HG03378 (cell line): ENCODE results near the gene SLC6A5.
"Not testable (repeated sequence)": the region's sequence is repeated elsewhere in the genome, so short reads cannot be mapped to it uniquely, and the experiment has no call there.

Experiments used
- ATAC-seq: cut with Tn5 transposase; IDR thresholded peaks from one replicate; pipeline ENCODE4 v1.9.1; 2021; ENCODE audit warnings: mild to moderate bottlenecking, moderate library complexity; ENCODE audit not compliant: unreplicated experiment

The SLC6A5 gene

DNA sequence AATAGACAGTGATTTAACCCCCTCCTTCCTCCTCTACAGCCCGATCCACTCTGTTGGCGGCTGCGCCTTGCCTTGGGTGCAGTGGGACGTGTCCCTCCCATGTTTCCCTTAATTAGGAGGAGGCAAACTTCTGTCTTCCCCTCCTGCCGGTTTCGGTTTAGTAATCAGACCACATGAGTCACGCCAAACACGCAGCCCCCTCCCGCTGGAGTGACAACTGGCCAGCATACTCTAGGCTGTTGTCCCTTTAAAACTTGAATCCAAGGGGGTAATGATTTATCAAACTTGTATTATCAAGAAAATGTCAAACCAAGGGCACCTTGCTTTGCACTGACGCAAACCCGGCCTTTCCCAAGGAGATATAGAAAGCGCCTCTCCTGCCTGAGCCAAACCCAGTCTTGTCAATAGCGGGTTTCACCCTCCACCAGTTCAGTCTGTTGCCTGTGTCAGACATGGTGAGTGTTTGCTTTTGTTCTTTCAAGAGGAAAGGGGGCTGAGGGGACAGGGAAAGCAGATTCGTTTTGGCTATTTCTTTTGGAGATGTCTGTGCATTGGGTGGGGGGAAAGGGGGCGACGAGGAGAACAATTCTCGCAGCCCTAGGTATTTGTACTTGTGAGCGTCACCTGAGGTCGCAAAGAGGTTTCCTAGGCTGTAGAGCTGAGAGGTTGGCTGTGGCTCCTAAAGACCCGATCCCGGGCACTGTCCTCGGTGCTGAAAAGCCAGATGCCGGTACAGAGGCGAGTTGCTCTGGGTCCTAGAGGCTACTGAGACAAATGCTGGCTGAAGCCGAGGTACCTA is at the start of gene SLC6A5:
TSS of gene SLC6A5 (plus strand) at position 388 of the 799 bp plus-strand sequence. CDS start at position 453, 65 bp downstream.
- no peak for ATAC-seq

GRCh38 chr11:20551096-20551495 is 48.3 kb upstream of the SLC6A5 start:
- ATAC-seq, result no peak

GRCh38 chr11:20555783-20556182 is 43.6 kb upstream of the SLC6A5 start:
- no peak for ATAC-seq

GRCh38 chr11:20556396-20556795 is 43.0 kb upstream of the SLC6A5 start:
- not testable (repeated sequence) for ATAC-seq

DNA sequence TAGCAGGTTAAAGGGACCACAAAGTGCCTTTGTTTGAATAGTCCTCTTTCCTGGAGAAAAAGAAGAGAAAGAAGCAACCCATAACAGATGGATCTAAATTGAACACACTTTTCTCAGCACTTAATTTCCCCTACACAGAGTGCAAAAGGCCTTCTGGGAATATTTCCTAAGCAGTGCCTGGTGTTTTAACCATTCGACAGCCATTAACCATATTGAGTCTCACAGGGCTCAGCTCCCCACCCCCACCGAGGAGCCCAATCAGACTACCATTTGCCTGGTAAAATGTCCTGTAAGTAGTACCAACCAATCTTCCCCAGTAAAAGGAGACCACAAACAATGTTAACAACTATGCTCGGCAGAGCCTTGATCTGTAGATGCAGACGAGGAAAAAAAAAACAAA is 40.7 kb upstream of the SLC6A5 start:
- ATAC-seq, result no peak

- no peak for ATAC-seq
Observed at GRCh38 chr11:20559523-20560300, 39.7 kb upstream of the SLC6A5 start.

DNA sequence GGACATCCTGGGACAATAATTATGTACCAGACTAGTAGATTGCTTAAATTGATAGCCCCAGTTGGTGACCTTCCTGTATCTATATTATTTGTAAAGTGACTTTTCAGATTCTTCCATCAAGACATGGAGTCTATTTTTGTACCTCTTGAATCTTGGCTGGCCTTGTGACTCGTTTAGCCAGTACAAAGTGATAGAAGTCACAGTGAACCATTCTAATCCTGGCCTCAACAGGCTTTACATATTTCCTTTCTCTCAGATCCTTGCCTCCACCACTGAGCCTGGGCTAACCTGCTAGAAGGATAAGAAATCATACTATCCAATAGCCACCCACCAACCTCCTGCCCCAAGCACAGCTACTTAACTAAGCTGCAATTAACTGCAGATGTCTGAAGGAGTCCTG is 37.5 kb upstream of the SLC6A5 start:
- ATAC-seq, result no peak

GRCh38 chr11:20563866-20564265 is 35.5 kb upstream of the SLC6A5 start:
- ATAC-seq, result no peak

DNA sequence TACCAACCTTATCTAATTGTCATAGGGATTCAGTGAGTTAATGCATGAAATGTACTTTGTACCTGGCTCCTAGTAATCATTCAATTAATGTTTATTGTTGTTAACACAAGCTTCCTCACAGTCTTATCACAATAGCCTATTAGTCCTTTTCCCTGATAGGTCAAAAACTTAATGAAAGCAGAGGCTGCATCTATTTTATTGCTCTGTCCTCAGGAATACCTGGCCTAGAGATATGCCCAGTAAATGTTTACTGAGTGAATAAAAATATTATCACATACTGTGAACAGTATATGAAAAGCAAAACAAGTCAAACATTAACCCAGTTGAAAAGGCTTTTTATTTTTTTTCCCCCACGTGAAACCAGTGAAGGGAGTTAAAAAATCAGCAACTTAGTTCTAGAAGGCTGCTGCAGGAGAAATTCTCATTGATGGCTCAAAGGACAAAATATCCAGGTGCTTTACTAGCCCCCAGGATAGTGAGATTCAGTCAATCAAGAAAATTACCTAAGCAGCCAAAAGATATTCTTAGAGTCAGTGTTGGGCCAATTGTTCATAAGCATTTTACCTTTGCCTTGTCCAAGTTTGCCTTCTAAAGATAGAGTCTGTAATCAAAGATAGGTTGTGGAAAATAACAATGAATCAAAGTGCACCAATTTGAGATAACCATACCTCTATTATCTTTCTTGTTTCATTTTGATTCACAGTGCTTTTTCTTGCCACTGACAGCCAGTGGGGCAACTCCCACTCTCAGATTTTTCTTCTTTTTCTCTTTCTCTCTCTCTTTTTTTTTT is 34.4 kb upstream of the SLC6A5 start:
- no peak for ATAC-seq

DNA sequence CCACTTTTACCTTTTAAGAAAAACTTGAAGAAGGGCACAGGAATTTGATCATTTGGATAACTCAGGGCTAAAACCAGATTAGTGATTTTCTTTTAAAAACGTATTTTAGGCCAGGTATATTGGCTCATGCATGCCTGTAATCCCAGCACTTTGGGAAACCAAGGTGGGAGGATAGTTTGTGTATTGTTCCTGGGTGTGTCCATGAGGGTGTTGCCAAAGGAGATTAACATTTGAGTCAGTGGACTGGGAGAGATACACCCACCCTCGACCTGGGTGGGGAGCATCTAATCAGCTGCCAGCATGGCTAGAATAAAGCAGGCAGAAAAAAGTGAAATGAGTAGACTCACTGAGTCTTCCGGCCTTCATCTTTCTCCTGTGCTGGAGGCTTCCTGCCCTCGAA is 33.3 kb upstream of the SLC6A5 start:
- ATAC-seq, result not testable (repeated sequence)

GRCh38 chr11:20566591-20567434 is 32.6 kb upstream of the SLC6A5 start:
- ATAC-seq, result no peak

- not testable (repeated sequence) for ATAC-seq
Observed at GRCh38 chr11:20579725-20580124, 19.7 kb upstream of the SLC6A5 start.

DNA sequence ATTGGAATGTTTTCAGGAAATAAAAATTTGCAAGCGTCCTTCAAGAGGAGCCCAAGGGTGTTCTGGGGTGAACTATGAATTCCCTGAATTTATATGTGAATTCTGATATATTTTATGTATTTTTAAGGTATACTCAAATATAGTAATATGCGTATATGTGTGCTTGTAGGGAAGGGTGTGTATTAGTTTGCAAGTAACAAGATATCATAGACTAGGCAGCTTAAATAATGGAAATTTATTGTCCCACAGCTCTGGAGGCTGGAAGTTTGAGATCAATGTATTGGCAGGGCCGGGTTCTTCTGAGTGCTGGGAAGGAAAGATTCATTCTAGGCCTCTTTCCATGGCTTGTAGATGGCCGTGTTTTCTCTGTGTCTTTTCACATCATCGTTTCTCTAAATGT is 16.2 kb upstream of the SLC6A5 start:
- ATAC-seq, result no peak

- no peak for ATAC-seq
Observed at GRCh38 chr11:20584093-20584774, 15.2 kb upstream of the SLC6A5 start.

GRCh38 chr11:20589796-20590195 is 9.6 kb upstream of the SLC6A5 start:
- no peak for ATAC-seq

GRCh38 chr11:20590381-20590780 is 9.0 kb upstream of the SLC6A5 start:
- ATAC-seq, result no peak

DNA sequence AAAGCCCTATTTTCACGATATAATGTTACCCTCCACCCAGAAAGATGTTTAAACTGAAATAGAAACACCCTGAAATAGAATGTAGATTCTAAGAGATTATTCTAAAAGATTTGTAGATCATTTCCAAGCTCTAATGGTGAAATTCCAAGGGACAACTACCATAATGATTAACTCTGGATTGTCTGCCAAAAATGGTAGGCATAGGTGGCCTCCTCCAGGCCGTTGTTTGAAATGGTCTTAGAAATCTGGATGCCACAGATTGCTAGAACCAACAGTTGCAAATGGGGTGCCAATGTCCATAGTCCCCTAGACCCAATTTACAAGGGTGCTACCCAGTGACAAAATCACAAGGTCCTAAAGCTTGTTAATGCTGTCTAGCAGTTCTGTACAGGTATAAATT is 6.7 kb upstream of the SLC6A5 start:
- no peak for ATAC-seq

GRCh38 chr11:20594274-20595061 is 4.9 kb upstream of the SLC6A5 start:
- ATAC-seq, result no peak

DNA sequence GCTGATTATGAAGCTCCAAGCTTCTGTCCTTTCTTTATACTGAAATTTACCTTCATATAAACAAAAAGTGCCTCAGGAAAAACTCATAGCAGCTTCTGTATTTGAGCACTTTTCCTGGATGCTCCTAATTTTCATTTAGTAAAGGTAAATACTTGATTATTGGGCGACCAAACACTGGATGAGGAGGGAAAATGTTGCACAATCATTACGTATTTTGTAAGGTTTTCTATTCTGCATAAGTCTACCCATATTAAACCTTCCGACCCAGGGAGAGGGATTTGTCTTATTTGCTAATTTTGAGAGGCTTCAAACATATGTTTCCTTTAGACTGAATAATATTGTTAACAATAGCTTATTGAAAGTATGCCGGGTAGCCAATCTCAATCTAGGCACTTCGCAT is 4.3 kb upstream of the SLC6A5 start:
- ATAC-seq, result no peak
